ENCODE measurements around the gene ALDH3B1. TPM values are rescaled to one million over a fixed set of nuclear protein-coding genes. Genes with fewer than 3 reads are reported as not detected.

The ALDH3B1 gene
- total and polyA plus RNA-seq, 9 of the 15 experiments (the other 6 are each of a cell fraction or from before 2014, with no cell fraction given), result 0.01 to 0.35 (median 0.07) TPM; not detected in 2

DNA sequence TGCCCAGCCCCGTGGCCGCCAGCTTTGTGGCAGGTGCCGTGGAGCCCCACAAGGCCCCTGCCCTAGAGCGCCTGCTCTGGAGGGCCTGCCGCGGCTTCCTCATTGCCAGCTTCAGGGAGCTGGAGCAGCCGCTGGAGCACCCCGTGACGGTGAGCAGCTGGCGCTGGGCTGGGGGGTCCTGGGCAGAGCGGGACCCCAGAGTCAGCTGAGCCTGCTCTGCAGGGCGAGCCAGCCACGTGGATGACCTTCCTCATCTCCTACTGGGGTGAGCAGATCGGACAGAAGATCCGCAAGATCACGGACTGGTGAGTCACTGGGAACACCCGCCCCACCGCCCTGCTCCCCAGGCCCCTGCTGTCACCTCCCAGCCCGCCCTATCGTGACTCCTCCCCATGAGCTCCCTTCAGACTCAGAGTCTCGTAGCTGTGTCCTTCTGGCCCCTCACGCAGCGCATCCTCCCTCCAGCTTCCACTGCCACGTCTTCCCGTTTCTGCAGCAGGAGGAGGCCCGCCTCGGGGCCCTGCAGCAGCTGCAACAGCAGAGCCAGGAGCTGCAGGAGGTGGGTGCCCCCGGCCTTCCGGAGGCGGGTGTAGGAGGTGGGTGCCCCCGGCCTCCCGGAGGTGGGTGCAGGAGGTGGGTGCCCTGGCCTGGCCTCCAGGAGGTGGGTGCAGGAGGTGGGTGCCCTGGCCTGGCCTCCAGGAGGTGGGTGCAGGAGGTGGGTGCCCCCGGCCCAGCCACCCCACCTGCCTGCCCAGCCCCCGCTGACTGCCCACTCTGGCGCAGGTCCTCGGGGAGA is 33.4 kb downstream of the ALDH3B1 start (continued):
- TF ChIP-seq, protein P1, sequence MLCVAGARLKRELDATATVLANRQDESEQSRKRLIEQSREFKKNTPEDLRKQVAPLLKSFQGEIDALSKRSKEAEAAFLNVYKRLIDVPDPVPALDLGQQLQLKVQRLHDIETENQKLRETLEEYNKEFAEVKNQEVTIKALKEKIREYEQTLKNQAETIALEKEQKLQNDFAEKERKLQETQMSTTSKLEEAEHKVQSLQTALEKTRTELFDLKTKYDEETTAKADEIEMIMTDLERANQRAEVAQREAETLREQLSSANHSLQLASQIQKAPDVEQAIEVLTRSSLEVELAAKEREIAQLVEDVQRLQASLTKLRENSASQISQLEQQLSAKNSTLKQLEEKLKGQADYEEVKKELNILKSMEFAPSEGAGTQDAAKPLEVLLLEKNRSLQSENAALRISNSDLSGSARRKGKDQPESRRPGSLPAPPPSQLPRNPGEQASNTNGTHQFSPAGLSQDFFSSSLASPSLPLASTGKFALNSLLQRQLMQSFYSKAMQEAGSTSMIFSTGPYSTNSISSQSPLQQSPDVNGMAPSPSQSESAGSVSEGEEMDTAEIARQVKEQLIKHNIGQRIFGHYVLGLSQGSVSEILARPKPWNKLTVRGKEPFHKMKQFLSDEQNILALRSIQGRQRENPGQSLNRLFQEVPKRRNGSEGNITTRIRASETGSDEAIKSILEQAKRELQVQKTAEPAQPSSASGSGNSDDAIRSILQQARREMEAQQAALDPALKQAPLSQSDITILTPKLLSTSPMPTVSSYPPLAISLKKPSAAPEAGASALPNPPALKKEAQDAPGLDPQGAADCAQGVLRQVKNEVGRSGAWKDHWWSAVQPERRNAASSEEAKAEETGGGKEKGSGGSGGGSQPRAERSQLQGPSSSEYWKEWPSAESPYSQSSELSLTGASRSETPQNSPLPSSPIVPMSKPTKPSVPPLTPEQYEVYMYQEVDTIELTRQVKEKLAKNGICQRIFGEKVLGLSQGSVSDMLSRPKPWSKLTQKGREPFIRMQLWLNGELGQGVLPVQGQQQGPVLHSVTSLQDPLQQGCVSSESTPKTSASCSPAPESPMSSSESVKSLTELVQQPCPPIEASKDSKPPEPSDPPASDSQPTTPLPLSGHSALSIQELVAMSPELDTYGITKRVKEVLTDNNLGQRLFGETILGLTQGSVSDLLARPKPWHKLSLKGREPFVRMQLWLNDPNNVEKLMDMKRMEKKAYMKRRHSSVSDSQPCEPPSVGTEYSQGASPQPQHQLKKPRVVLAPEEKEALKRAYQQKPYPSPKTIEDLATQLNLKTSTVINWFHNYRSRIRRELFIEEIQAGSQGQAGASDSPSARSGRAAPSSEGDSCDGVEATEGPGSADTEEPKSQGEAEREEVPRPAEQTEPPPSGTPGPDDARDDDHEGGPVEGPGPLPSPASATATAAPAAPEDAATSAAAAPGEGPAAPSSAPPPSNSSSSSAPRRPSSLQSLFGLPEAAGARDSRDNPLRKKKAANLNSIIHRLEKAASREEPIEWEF (CRISPR knock-in tag; IDR thresholded peaks at IDR 0.05), result no peak
- TF ChIP-seq L3MBTL2 (IDR thresholded peaks at IDR 0.05) (peak; percentile 81), ZBED1 (IDR thresholded peaks at IDR 0.05) (peak; percentile 76; the same call in 1 of the 2 replicates), SIN3A (IDR thresholded peaks at IDR 0.05; ENCODE audit: borderline replicate concordance in 2 of 2, control insufficient read depth in 1 of 2, low read depth in 2 of 2, low read length in 2 of 2) (no peak), CBX2 (IDR thresholded peaks at IDR 0.05; ENCODE audit: insufficient read depth, low read length, poor library complexity, severe bottlenecking) (no peak), ELF4 (CRISPR knock-in tag; IDR thresholded peaks at IDR 0.05) (no peak), MYC (IDR thresholded peaks at IDR 0.05; ENCODE audit: low read depth, low read length) (peak; percentile 92), MYC (CRISPR knock-in tag; IDR thresholded peaks at IDR 0.05; ENCODE audit: borderline replicate concordance, low read depth) (peak; percentile 84; the same call in 1 of the 2 replicates), SP1 (CRISPR knock-in tag; IDR thresholded peaks at IDR 0.05) (peak; percentile 56; the same call in 1 of the 2 replicates), ZFP36 (IDR thresholded peaks at IDR 0.05; ENCODE audit: low read depth, low read length, partially characterized antibody) (peak; percentile 5)
- TF ChIP-seq, protein P2, sequence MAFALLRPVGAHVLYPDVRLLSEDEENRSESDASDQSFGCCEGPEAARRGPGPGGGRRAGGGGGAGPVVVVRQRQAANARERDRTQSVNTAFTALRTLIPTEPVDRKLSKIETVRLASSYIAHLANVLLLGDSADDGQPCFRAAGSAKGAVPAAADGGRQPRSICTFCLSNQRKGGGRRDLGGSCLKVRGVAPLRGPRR (CRISPR knock-in tag; IDR thresholded peaks at IDR 0.05), result no peak
- TF ChIP-seq, protein P3, sequence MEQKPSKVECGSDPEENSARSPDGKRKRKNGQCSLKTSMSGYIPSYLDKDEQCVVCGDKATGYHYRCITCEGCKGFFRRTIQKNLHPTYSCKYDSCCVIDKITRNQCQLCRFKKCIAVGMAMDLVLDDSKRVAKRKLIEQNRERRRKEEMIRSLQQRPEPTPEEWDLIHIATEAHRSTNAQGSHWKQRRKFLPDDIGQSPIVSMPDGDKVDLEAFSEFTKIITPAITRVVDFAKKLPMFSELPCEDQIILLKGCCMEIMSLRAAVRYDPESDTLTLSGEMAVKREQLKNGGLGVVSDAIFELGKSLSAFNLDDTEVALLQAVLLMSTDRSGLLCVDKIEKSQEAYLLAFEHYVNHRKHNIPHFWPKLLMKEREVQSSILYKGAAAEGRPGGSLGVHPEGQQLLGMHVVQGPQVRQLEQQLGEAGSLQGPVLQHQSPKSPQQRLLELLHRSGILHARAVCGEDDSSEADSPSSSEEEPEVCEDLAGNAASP (IDR thresholded peaks at IDR 0.05), result no peak
- TF ChIP-seq, protein P4, sequence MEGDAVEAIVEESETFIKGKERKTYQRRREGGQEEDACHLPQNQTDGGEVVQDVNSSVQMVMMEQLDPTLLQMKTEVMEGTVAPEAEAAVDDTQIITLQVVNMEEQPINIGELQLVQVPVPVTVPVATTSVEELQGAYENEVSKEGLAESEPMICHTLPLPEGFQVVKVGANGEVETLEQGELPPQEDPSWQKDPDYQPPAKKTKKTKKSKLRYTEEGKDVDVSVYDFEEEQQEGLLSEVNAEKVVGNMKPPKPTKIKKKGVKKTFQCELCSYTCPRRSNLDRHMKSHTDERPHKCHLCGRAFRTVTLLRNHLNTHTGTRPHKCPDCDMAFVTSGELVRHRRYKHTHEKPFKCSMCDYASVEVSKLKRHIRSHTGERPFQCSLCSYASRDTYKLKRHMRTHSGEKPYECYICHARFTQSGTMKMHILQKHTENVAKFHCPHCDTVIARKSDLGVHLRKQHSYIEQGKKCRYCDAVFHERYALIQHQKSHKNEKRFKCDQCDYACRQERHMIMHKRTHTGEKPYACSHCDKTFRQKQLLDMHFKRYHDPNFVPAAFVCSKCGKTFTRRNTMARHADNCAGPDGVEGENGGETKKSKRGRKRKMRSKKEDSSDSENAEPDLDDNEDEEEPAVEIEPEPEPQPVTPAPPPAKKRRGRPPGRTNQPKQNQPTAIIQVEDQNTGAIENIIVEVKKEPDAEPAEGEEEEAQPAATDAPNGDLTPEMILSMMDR (IDR thresholded peaks at IDR 0.05 in 2 of 3, conservative IDR thresholded peaks at IDR 0.05 in 1 of 3; ENCODE audit: insufficient read depth in 2 of 3, low read depth in 1 of 3, low read length in 3 of 3), result no peak

Data from K562 (cell line).